ENCODE measurements around the gene CYSLTR1. TPM values are rescaled to one million over a fixed set of nuclear protein-coding genes. Genes with fewer than 3 reads are reported as not detected.

CYSLTR1 gene, protein sequence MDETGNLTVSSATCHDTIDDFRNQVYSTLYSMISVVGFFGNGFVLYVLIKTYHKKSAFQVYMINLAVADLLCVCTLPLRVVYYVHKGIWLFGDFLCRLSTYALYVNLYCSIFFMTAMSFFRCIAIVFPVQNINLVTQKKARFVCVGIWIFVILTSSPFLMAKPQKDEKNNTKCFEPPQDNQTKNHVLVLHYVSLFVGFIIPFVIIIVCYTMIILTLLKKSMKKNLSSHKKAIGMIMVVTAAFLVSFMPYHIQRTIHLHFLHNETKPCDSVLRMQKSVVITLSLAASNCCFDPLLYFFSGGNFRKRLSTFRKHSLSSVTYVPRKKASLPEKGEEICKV
- total RNA-seq (1 to 10 TPM in 1 of 7 donors, under 1 TPM in 6; 0.18 to 1.1 (median 0.48) TPM), polyA plus RNA-seq (1 to 10 TPM in 1 of 2 donors, under 1 TPM in 1; 0.25 to 3.9 TPM)
- long read RNA-seq, donor 1, result 0 reads
- long read RNA-seq, donor 2, result 0 reads
- long read RNA-seq, donor 3, result 0 reads

DNA sequence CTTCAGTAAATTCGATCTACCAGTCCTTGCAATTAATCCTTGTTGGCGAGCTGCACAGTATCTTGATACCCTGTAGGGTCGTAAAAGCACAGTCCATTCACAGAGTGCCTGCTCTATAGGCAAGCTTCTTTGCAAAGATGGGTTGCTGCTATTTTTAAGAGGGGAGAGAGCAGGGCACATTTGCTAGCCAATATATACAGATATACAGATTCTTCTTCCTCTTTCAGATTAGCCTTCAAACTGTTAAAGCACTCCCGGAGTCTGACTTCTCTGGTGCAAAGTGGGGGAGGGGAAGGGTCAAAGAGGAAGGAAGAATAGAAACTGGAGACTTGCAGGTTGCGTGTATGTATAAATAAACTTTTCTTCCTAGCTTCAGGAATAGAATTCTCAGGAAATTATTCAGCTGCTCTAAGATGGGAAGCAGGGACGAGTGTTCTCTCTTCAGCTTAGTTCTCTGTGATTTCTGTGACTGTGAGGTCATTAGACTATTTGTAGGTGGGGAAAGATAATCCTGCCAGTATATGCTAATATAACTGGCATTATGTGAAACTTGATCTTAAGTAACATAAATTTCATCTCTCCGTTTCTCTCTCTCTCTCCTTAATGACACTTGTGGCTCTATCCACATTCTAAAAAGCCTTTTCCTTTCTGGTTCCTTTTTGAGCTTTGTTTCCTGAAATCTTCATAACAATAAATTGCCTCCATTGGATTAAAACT is at the start of gene CYSLTR1:
Gene CYSLTR1, minus strand, starts transcription at position 242 of the 717 bp plus-strand sequence. CDS start 53,865 bp downstream, outside the sequence.
- H3K27me3 ChIP-seq, result no peaks in the 10 kb centered on the region
- no peak for DNase-seq
- intact Hi-C loops (cut with DNase I), result no loop called here
- no peak within 1 kb of the TSS for H3K27ac ChIP-seq
- no peaks in the 10 kb centered on the region for H3K4me1 ChIP-seq (ENCODE audit: insufficient read depth)
- WGBS, 3 donors, result 29 to 38% (median 32%) methylated on average over 7 of the region's 7 CpGs
- H3K36me3 ChIP-seq, result no peaks in the 10 kb centered on the region
- no peak within 1 kb of the TSS for H3K4me3 ChIP-seq
- H3K9me3 ChIP-seq, result no peaks in the 10 kb centered on the region
- TF ChIP-seq EP300 (IDR thresholded peaks at IDR 0.05) (no peak), POLR2A (IDR thresholded peaks at IDR 0.05) (no peak)
- TF ChIP-seq, protein P1, sequence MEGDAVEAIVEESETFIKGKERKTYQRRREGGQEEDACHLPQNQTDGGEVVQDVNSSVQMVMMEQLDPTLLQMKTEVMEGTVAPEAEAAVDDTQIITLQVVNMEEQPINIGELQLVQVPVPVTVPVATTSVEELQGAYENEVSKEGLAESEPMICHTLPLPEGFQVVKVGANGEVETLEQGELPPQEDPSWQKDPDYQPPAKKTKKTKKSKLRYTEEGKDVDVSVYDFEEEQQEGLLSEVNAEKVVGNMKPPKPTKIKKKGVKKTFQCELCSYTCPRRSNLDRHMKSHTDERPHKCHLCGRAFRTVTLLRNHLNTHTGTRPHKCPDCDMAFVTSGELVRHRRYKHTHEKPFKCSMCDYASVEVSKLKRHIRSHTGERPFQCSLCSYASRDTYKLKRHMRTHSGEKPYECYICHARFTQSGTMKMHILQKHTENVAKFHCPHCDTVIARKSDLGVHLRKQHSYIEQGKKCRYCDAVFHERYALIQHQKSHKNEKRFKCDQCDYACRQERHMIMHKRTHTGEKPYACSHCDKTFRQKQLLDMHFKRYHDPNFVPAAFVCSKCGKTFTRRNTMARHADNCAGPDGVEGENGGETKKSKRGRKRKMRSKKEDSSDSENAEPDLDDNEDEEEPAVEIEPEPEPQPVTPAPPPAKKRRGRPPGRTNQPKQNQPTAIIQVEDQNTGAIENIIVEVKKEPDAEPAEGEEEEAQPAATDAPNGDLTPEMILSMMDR (IDR thresholded peaks at IDR 0.05), result no peak

DNA sequence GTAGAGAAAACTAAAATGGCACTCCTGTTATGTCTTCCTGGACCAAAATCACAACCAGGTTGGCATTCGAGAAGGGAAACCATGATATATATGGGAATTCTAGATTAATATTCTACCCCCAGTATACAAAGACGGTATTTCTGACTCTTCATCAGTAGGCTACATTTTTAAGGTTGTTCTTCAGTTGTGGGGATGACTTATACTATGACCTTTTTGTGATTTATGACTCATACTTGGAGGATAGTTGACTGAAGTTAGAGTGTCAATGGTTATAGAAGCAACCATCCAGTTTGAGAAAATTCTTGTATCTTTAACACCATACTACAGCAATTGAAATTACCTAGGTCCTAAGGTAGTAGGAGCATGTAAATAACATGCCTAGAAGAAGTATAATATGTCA is 49.8 kb upstream of the CYSLTR1 start:
- DNase-seq, result no peak
- H3K4me1 ChIP-seq (ENCODE audit: insufficient read depth), result no peaks in the 10 kb centered on the region
- no peak overlapping the region for H3K4me3 ChIP-seq
- H3K36me3 ChIP-seq, result no peaks in the 10 kb centered on the region
- 63 to 71% (median 71%) methylated on average over 2 of the region's 2 CpGs for WGBS, 3 donors
- H3K27me3 ChIP-seq, result no peaks in the 10 kb centered on the region
- intact Hi-C loops (cut with DNase I), result no loop called here
- TF ChIP-seq POLR2A (IDR thresholded peaks at IDR 0.05), result no peak
- H3K9me3 ChIP-seq, result no peaks in the 10 kb centered on the region
- H3K27ac ChIP-seq, result no peak overlapping the region

DNA sequence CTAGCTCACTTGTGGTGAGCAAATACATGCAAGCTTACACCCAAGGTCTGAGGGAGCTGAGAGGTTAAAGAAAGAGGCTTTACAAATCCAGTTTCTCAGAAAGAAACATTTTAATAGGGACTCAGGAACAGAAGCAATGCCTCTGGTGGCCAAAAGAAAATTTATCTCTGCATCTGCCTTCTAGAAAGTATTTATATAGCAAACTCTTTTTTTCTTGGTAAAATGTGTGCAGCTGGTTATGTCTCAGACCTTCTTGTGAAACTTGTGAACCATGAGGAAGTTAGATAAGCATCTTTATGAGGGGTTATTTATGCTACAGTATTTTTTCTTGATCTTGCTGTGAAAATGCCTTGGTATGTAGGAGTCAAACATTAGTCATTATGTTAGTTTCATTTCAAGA is 48.5 kb upstream of the CYSLTR1 start:
- no peak overlapping the region for H3K4me3 ChIP-seq
- no peak overlapping the region for H3K27ac ChIP-seq
- H3K9me3 ChIP-seq, result no peaks in the 10 kb centered on the region
- TF ChIP-seq, protein P1 (IDR thresholded peaks at IDR 0.05), result no peak
- TF ChIP-seq POLR2A (IDR thresholded peaks at IDR 0.05), result no peak
- no peak for TF ChIP-seq EP300 (IDR thresholded peaks at IDR 0.05)
- DNase-seq, result no peak
- no peaks in the 10 kb centered on the region for H3K36me3 ChIP-seq
- no peaks in the 10 kb centered on the region for H3K4me1 ChIP-seq (ENCODE audit: insufficient read depth)
- H3K27me3 ChIP-seq, result no peaks in the 10 kb centered on the region
- intact Hi-C loops (cut with DNase I), result no loop called here

DNA sequence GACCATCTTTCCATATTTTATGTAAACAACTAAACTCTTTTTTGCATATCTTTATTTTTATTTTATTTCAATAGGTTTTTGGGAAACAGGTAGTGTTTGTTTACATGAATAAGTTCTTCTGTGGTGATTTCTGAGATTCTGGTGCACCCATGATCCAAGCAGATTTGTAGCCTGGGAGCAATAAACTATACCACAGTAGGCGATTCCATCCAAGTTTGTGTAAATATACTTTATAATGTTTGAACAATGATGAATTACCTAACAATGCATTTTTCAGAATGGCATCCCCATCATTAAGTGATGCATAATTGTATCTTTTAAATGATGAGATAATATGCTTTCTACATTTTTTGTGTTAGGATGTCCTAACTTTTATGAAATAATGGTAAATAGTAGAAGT is 39.2 kb upstream of the CYSLTR1 start:
- intact Hi-C loops (cut with DNase I), result no loop called here
- DNase-seq, result no peak
- Histone ChIP-seq H3K9me3 (no peaks in the 10 kb centered on the region), H3K27ac (no peak overlapping the region), H3K4me1 (ENCODE audit: insufficient read depth) (no peaks in the 10 kb centered on the region), H3K4me3 (no peak overlapping the region), H3K27me3 (no peaks in the 10 kb centered on the region), H3K36me3 (no peaks in the 10 kb centered on the region)
- TF ChIP-seq EP300 (IDR thresholded peaks at IDR 0.05) (no peak), POLR2A (IDR thresholded peaks at IDR 0.05) (no peak)
- TF ChIP-seq, protein P1 (IDR thresholded peaks at IDR 0.05), result no peak
- WGBS, 3 donors, result 67 to 80% (median 68%) methylated on average over 1 of the region's 1 CpG
